Neuronal stem cell (in vitro differentiated cells): ENCODE measurements around the gene ITGAE.

Experiments used
- DNase-seq: peaks from one replicate; pipeline ENCODE4 v3.0.0-alpha.2; 2013; ENCODE audit warnings: low spot score
- H2AFZ ChIP-seq: one replicate; pipeline ENCODE4 v1.6.1; 2013; ENCODE audit warnings: mild to moderate bottlenecking, low read length, inconsistent platforms
- H2AK5ac ChIP-seq: 2 replicates; pipeline ENCODE4 v1.6.1; 2013; ENCODE audit warnings: low read depth, mild to moderate bottlenecking, inconsistent platforms, low read length, moderate library complexity, mixed read lengths
- H2BK120ac ChIP-seq: 2 replicates; pipeline ENCODE4 v1.6.1; 2013; ENCODE audit warnings: low read depth, mild to moderate bottlenecking, inconsistent platforms, low read length, moderate library complexity, mixed read lengths
- H2BK12ac ChIP-seq: one replicate; pipeline ENCODE4 v1.6.1; 2013; ENCODE audit warnings: low read length, inconsistent platforms
- H2BK15ac ChIP-seq: 2 replicates; pipeline ENCODE4 v1.6.1; 2013; ENCODE audit warnings: mild to moderate bottlenecking, low read length, inconsistent platforms, mixed read lengths
- H2BK5ac ChIP-seq: one replicate; pipeline ENCODE4 v1.6.1; 2013; ENCODE audit warnings: inconsistent platforms, mild to moderate bottlenecking, low read length, moderate library complexity
- H3K14ac ChIP-seq: one replicate; pipeline ENCODE4 v1.6.1; 2013; ENCODE audit warnings: low read length, inconsistent platforms
- H3K18ac ChIP-seq: 2 replicates; pipeline ENCODE4 v1.6.1; 2013; ENCODE audit warnings: low read length, inconsistent platforms
- H3K23ac ChIP-seq: 2 replicates; pipeline ENCODE4 v1.6.1; 2013; ENCODE audit warnings: low read depth, mild to moderate bottlenecking, mixed read lengths, low read length, inconsistent platforms; ENCODE audit not compliant: poor library complexity
- H3K27ac ChIP-seq: replicated peaks from 3 replicates; pipeline ENCODE4 v1.5.1; 2013; ENCODE audit warnings: low read length, inconsistent platforms
- H3K27me3 ChIP-seq, 3 experiments: 2 replicates each; pipeline ENCODE4 v1.6.1; 2013; ENCODE audit warnings: low read length in 3 of 3, mild to moderate bottlenecking in 2 of 3, inconsistent platforms in 1 of 3, low read depth in 1 of 3, mixed read lengths in 1 of 3, moderate library complexity in 1 of 3; ENCODE audit not compliant: control insufficient read depth in 3 of 3, insufficient read depth in 3 of 3
- H3K36me3 ChIP-seq, 2 donors: replicated peaks in 1 of 2; 2 replicates each; pipeline ENCODE4 v1.6.1; 2013; ENCODE audit warnings: low read length in 2 of 2; ENCODE audit not compliant: control insufficient read depth in 2 of 2, insufficient read depth in 2 of 2
- H3K4ac ChIP-seq: 2 replicates; pipeline ENCODE4 v1.6.1; 2013; ENCODE audit warnings: inconsistent platforms, mild to moderate bottlenecking, low read length, moderate library complexity
- H3K4me1 ChIP-seq, 2 donors: 1 replicate in 1 of 2; 2 replicates in 1 of 2; pipeline ENCODE4 v1.6.1; 2013; ENCODE audit warnings: low read length in 2 of 2, low read depth in 1 of 2; ENCODE audit not compliant: control insufficient read depth in 2 of 2, insufficient read depth in 1 of 2
- H3K4me2 ChIP-seq: one replicate; pipeline ENCODE4 v1.6.1; 2013; ENCODE audit warnings: mild to moderate bottlenecking, low read length, inconsistent platforms; ENCODE audit not compliant: insufficient read depth, poor library complexity, severe bottlenecking
- H3K4me3 ChIP-seq, 2 donors: 2 replicates each; pipeline ENCODE4 v1.5.1; 2013; ENCODE audit warnings: low read length in 2 of 2, mild to moderate bottlenecking in 2 of 2, inconsistent platforms in 1 of 2, moderate library complexity in 1 of 2
- H3K79me1 ChIP-seq: one replicate; pipeline ENCODE4 v1.6.1; 2013; ENCODE audit warnings: low read depth, mild to moderate bottlenecking, inconsistent platforms, low read length, moderate library complexity
- H3K9ac ChIP-seq: one replicate; pipeline ENCODE4 v1.6.1; 2013; ENCODE audit warnings: mild to moderate bottlenecking, low read depth, low read length, inconsistent platforms; ENCODE audit not compliant: poor library complexity
- H3K9me3 ChIP-seq, 2 donors: replicated peaks in 1 of 2; 2 replicates each; pipeline versions ENCODE3 to v1.6.1; 2013; ENCODE audit warnings: low read length in 2 of 2, mild to moderate bottlenecking in 2 of 2, inconsistent platforms in 1 of 2, low read depth in 1 of 2, mixed read lengths in 1 of 2, moderate library complexity in 1 of 2; ENCODE audit not compliant: control insufficient read depth in 2 of 2, insufficient read depth in 1 of 2
- H4K8ac ChIP-seq: one replicate; pipeline ENCODE4 v1.6.1; 2013; ENCODE audit warnings: low read depth, mild to moderate bottlenecking, inconsistent platforms, low read length, moderate library complexity
- H4K91ac ChIP-seq: one replicate; pipeline ENCODE4 v1.6.1; 2013; ENCODE audit warnings: low read length, low read depth, mild to moderate bottlenecking, inconsistent platforms; ENCODE audit not compliant: poor library complexity
- WGBS, 2 donors: extraction: QIAGEN DNeasy Blood & Tissue Kit; methylation state at CpG; one replicate each; pipeline ENCODE4 v1.1.7; 2013; ENCODE audit warnings: missing lambda C conversion rate in 2 of 2, mixed read lengths in 1 of 2; ENCODE audit not compliant: insufficient read length in 2 of 2, insufficient replicate concordance in 1 of 2; ENCODE audit errors: extremely low coverage in 2 of 2; 5-methylcytosine and 5-hydroxymethylcytosine counted together

The ITGAE gene

GRCh38 chr17:3762922-3763776 is 37.8 kb downstream of the ITGAE start:
- H2BK5ac ChIP-seq, result no peak overlapping the region
- DNase-seq, result no peak
- H3K18ac ChIP-seq, result no peak overlapping the region
- no peak overlapping the region for H3K23ac ChIP-seq
- no peak overlapping the region for H3K14ac ChIP-seq
- no peak overlapping the region for H4K91ac ChIP-seq
- no peak overlapping the region for H3K4me2 ChIP-seq
- no peak overlapping the region for H3K4me3 ChIP-seq
- no peaks in the 10 kb centered on the region for H3K79me1 ChIP-seq
- peaks cover 0 to 11% of the 10 kb centered on the region in 2 donors for H3K9me3 ChIP-seq
- no peak overlapping the region for H3K27ac ChIP-seq
- no peak overlapping the region for H2AK5ac ChIP-seq
- H3K9ac ChIP-seq, result no peak overlapping the region
- H2AFZ ChIP-seq, result no peak overlapping the region
- H3K4ac ChIP-seq, result no peak overlapping the region
- H2BK15ac ChIP-seq, result no peak overlapping the region
- H3K36me3 ChIP-seq, result no peaks in the 10 kb centered on the region
- H2BK120ac ChIP-seq, result no peak overlapping the region
- H3K4me1 ChIP-seq, result no peaks in the 10 kb centered on the region
- H2BK12ac ChIP-seq, result no peak overlapping the region
- no peaks in the 10 kb centered on the region for H3K27me3 ChIP-seq
- no peak overlapping the region for H4K8ac ChIP-seq
- no CpG with 5 or more reads among the region's 14 CpGs for WGBS, 2 donors

- no peak overlapping the region for H4K91ac ChIP-seq
- H2BK15ac ChIP-seq, result no peak overlapping the region
- H2AK5ac ChIP-seq, result peak overlapping the region; percentile 57
- H3K4me1 ChIP-seq, result no peaks in the 10 kb centered on the region
- peak overlapping the region; percentile 86 for H2BK12ac ChIP-seq
- no peak overlapping the region for H3K4me2 ChIP-seq
- no peak overlapping the region for H3K4ac ChIP-seq
- H2BK5ac ChIP-seq, result no peak overlapping the region
- no peaks in the 10 kb centered on the region for H3K79me1 ChIP-seq
- no CpG with 5 or more reads among the region's 16 CpGs for WGBS, 2 donors
- no peak overlapping the region for H3K4me3 ChIP-seq
- no peaks in the 10 kb centered on the region for H3K36me3 ChIP-seq
- peaks cover 0 to 9% of the 10 kb centered on the region in 2 donors for H3K9me3 ChIP-seq
- H4K8ac ChIP-seq, result no peak overlapping the region
- peak overlapping the region; percentile 51 for H3K18ac ChIP-seq
- no peak overlapping the region for H3K23ac ChIP-seq
- peaks cover 0 to under 1% (median 0%) of the 10 kb centered on the region in 3 experiments for H3K27me3 ChIP-seq
- H2AFZ ChIP-seq, result no peak overlapping the region
- no peak overlapping the region for H3K27ac ChIP-seq
- DNase-seq, result no peak
- H3K9ac ChIP-seq, result peak overlapping the region; percentile 78
- H2BK120ac ChIP-seq, result no peak overlapping the region
- H3K14ac ChIP-seq, result no peak overlapping the region
Measured at GRCh38 chr17:3761918-3762380, 39.0 kb downstream of the ITGAE start.

GRCh38 chr17:3761036-3761917 is 39.7 kb downstream of the ITGAE start:
- peak overlapping the region; percentile 17 for H3K14ac ChIP-seq
- H4K8ac ChIP-seq, result no peak overlapping the region
- no CpG with 5 or more reads among the region's 23 CpGs for WGBS, 2 donors
- peaks cover 0 to 2% (median 0%) of the 10 kb centered on the region in 3 experiments for H3K27me3 ChIP-seq
- peak overlapping the region; percentile 64 for H2BK15ac ChIP-seq
- H3K36me3 ChIP-seq, result no peaks in the 10 kb centered on the region
- no peak overlapping the region for H3K4me3 ChIP-seq
- no peak for DNase-seq
- no peak overlapping the region for H3K4ac ChIP-seq
- H2BK5ac ChIP-seq, result no peak overlapping the region
- H3K18ac ChIP-seq, result peak overlapping the region; percentile 51
- no peak overlapping the region for H2BK120ac ChIP-seq
- no peak overlapping the region for H3K23ac ChIP-seq
- H4K91ac ChIP-seq, result no peak overlapping the region
- peaks cover 0 to 9% of the 10 kb centered on the region in 2 donors for H3K9me3 ChIP-seq
- H3K4me1 ChIP-seq, result no peaks in the 10 kb centered on the region
- no peak overlapping the region for H3K9ac ChIP-seq
- H3K4me2 ChIP-seq, result no peak overlapping the region
- no peak overlapping the region for H2BK12ac ChIP-seq
- H3K27ac ChIP-seq, result no peak overlapping the region
- H2AK5ac ChIP-seq, result peak overlapping the region; percentile 57
- H2AFZ ChIP-seq, result no peak overlapping the region
- no peaks in the 10 kb centered on the region for H3K79me1 ChIP-seq
